SK-N-MC (cell line): ENCODE data around the gene DMTF1.

ENCODE experiments used
- DNase-seq: peaks from one replicate; pipeline ENCODE4 v3.0.0-alpha.2; 2011; ENCODE audit warnings: low read depth, low spot score
- H3K27ac ChIP-seq: fragments of 200-600 bp; sonication (generic); 2 replicates; pipeline ENCODE4 v1.5.1; 2016; ENCODE audit warnings: mixed run types
- H3K36me3 ChIP-seq: fragments of 200-600 bp; sonication (generic); 2 replicates; pipeline ENCODE4 v1.6.1; 2017; ENCODE audit warnings: antibody characterized with exemption, low read length, mixed read lengths; ENCODE audit not compliant: insufficient read depth
- H3K4me3 ChIP-seq: fragments of 200-600 bp; sonication (generic); 2 replicates; pipeline ENCODE4 v1.5.1; 2016
- H3K9ac ChIP-seq: fragments of 200-600 bp; sonication (generic); 2 replicates; pipeline ENCODE4 v1.8.0; 2017; ENCODE audit warnings: mixed run types, mixed read lengths; ENCODE audit not compliant: insufficient read length
- H3K9me3 ChIP-seq: fragments of 200-600 bp; sonication (generic); 2 replicates; pipeline ENCODE4 v1.6.1; 2017; ENCODE audit warnings: low read depth, mild to moderate bottlenecking, antibody characterized with exemption, low read length, moderate library complexity, mixed read lengths
- EZH2 ChIP-seq: fragments of 200-600 bp; sonication (generic); IDR thresholded peaks from one replicate; pipeline ENCODE4 v1.6.1; 2017; ENCODE audit warnings: antibody characterized with exemption
- FOXP2 ChIP-seq: optimal IDR thresholded peaks from 2 replicates; pipeline ENCODE3; 2011; ENCODE audit warnings: mild to moderate bottlenecking, moderate library complexity; ENCODE audit not compliant: insufficient read depth; ENCODE audit errors: extremely low read length, control extremely low read depth
- POLR2AphosphoS5 ChIP-seq: IDR thresholded peaks from 2 replicates; pipeline ENCODE4 v1.6.1; 2012; ENCODE audit warnings: mild to moderate bottlenecking, low read depth, low read length, borderline replicate concordance

DMTF1 gene

DNA sequence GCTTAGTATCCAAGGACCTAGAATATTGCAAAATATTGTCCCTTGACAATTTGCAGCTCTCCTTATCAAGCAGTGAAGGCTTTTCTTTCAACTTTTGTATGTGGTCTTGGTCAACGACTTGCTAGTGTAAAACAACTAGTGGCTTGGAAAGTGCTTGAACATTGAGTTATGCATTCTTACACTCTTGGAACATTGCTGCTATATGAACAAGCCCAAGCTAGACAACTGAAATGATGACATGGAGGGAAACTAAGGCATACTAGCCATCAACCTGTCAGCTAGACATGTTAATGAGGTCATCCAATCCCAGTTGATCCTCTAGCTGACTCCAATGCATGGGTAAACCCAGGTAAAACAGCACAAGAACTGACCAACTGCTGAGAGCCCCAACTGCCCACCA is 12.7 kb upstream of the DMTF1 start:
- no peak overlapping the region for H3K27ac ChIP-seq
- H3K36me3 ChIP-seq = no peaks in the 10 kb centered on the region
- no peak overlapping the region for H3K4me3 ChIP-seq
- no peak overlapping the region for H3K9ac ChIP-seq
- no peaks in the 10 kb centered on the region for H3K9me3 ChIP-seq
- no peak for TF ChIP-seq FOXP2
- no peak for TF ChIP-seq POLR2AphosphoS5
- no peak for TF ChIP-seq EZH2
- no peak for DNase-seq

DNA sequence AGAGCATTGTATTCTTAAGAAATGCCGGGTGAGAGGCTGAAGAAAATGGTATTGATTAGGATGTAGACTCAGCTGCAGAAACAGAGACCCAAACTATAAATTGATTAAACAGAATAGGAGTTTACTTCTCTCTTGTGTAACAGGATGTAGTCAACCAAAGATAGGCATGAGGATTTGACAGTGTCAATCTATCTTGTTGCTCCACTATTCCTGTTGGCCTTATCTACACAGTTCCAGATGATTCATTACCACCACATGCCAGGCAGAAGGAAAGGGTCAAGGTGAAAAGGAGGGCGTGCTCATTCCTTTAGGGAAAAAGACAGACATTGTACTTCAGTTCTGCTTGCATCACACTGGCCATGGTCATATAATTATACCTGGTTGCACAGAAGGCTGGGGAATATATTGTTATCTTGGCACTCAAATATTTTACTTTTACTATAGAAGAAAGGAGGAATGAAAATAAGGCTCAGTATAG is 11.9 kb upstream of the DMTF1 start:
- no peaks in the 10 kb centered on the region for H3K9me3 ChIP-seq
- no peak overlapping the region for H3K9ac ChIP-seq
- no peak overlapping the region for H3K4me3 ChIP-seq
- DNase-seq = no peak
- no peak for TF ChIP-seq EZH2
- no peak for TF ChIP-seq POLR2AphosphoS5
- TF ChIP-seq FOXP2 = no peak
- H3K27ac ChIP-seq = no peak overlapping the region
- H3K36me3 ChIP-seq = no peaks in the 10 kb centered on the region

DNA sequence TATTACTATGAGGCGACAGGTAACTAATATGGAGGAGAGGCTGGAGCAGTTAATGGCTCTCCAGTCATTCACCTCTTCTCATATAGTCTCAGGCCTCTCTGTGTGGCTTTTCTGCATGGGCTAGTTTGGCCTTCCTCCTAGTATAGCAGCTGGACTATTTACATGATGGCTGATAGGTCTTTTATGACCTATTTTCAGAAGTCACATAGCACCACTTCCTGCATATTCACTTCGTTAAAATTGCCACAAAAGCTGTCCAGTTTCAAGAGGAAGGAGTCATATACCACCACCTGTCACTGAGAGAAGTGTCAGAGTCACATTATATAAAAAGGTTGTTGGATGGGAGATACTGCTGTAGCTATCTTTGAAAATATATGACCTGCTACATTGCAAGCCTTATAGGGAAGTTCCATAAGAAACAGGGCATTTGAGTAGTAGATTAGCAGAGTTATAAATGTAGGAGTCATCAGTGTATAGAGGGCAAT is 8.0 kb upstream of the DMTF1 start:
- DNase-seq = no peak

DNA sequence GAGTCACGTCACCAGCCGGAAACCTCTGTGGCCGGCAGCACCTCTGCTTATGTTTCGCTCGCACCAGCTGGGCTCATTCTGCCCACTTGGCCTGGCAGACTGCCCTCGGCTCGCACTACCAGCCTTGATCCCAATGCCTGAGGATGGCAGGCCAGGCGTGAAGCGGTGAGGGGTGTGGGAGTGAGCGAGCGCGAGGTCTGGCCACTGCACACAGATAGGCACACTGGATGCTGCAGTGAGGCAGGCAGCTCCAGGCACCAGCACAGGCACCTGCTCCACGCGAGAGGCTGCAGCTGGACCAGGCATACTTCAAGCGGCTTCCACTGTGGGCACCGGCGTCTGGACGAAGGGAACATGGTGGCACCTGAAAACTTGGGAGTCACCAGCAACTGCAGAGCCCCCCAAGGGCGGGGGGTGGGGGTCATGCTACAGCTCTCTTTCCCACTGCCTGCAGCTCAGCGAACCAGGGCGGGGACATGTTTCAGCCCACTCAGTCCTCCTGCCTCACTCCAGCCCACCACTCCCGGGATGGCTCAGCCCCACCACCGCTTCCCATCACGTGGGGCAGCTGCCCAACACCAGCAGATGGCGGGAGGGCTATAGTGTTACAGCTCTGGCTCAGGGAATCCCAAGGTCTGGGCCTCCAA is 5.4 kb upstream of the DMTF1 start:
- H3K27ac ChIP-seq = no peak overlapping the region
- H3K9me3 ChIP-seq = no peaks in the 10 kb centered on the region
- no peak overlapping the region for H3K9ac ChIP-seq
- TF ChIP-seq POLR2AphosphoS5 (no peak), FOXP2 (no peak), EZH2 (no peak)
- H3K36me3 ChIP-seq = no peaks in the 10 kb centered on the region
- DNase-seq = no peak
- no peak overlapping the region for H3K4me3 ChIP-seq

More for the DNA sequence above, 8.0 kb upstream of the DMTF1 start:
- Histone ChIP-seq H3K27ac (no peak overlapping the region), H3K9me3 (no peaks in the 10 kb centered on the region), H3K9ac (no peak overlapping the region), H3K36me3 (no peaks in the 10 kb centered on the region), H3K4me3 (no peak overlapping the region)
- TF ChIP-seq FOXP2 (no peak), EZH2 (no peak), POLR2AphosphoS5 (no peak)

DNA sequence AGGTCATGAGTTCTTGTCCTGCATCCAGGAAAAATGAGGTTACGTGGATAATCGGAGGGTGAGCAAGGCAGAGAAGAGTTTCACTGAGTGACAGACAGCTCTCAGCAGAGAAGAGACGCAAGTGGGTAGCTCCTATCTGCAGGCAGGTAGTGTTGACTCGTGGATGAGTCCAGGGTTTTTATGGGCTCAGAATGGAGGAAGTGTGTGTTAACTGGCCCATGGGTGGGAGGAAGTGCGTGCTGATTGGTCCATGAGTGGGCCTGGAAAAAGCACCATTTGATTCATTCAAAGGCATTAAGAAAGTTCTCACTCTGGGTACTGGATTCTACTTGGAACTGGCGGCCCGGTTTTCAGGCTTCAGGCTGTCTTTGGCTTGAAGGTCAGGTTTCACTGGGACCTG is 4.8 kb upstream of the DMTF1 start:
- no peak for DNase-seq
- Histone ChIP-seq H3K4me3 (no peak overlapping the region), H3K27ac (no peak overlapping the region), H3K36me3 (no peaks in the 10 kb centered on the region), H3K9ac (no peak overlapping the region), H3K9me3 (no peaks in the 10 kb centered on the region)
- TF ChIP-seq POLR2AphosphoS5 (no peak), EZH2 (no peak), FOXP2 (no peak)

DNA sequence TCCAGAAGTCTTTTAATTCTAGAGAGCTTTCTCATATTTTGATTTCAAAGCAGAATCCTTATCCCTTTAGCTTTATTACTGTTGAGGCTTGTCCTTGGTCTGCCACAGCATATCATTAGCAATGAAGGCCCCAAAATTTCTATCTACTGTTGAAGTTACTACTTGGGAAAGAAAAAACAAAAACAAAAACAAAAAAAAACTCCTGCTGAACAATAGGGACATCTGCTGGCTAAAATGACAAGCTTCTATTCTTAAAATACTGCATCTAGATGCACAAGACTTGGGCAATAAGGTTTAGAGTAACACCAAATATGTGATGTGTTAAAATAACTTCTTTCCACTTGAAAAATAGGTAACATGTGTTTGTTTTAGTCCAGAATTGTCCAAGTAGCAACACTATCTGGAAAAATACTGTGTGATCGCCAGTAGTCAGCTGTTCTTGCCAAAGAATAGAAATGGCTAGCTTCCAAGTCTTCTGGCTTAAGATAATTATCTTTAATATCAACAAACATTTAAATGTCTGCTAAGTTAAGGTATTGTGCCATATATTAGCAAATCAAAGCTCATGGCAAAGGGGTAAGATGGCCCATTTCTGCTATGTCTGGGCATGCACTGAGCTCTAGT is 3.8 kb upstream of the DMTF1 start:
- H3K27ac ChIP-seq = no peak overlapping the region
- DNase-seq = no peak
- H3K9ac ChIP-seq = no peak overlapping the region
- TF ChIP-seq FOXP2 (no peak), EZH2 (no peak), POLR2AphosphoS5 (no peak)
- no peak overlapping the region for H3K4me3 ChIP-seq
- no peaks in the 10 kb centered on the region for H3K9me3 ChIP-seq
- H3K36me3 ChIP-seq = no peaks in the 10 kb centered on the region

DNA sequence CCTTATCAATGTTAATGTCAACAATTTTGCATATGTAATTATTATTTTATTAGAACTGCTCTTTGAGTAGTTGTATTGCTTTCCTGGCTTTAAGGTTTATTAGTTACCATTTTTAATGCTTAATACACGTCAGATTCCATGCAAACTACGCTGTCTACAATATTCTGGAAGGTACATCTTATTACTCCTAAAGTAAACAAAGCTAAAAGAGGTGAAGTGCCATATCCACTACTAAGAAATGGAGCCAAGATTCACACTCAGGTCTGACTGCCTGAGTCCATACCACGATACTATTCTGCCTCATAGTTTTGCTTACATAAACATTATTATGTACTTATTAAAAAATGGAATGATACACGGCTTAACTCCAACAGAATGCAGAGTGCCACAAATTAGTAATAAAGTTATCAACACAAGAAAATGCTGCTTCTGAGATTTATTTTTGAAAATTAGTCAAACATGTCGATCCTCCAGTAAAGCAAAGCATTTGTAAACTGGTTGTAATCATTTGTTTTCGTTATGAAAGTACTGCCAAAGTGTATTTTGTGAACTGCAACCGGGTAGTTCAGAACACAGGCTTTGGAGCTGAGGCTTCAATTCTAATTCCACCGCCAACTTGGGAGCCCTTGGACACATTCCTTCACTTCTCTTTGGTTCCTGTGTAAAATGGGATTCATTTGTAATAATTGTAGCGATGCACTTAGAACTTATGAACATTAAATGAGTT is 1.1 kb upstream of the DMTF1 start:
- no peaks in the 10 kb centered on the region for H3K9me3 ChIP-seq
- peak overlapping the region; percentile 95 for H3K9ac ChIP-seq
- DNase-seq = no peak
- no peak for TF ChIP-seq POLR2AphosphoS5
- no peak for TF ChIP-seq EZH2
- TF ChIP-seq FOXP2 = no peak
- H3K4me3 ChIP-seq = peak overlapping the region; percentile 98
- H3K36me3 ChIP-seq = peaks cover 20% of the 10 kb centered on the region
- no peak overlapping the region for H3K27ac ChIP-seq

DNA sequence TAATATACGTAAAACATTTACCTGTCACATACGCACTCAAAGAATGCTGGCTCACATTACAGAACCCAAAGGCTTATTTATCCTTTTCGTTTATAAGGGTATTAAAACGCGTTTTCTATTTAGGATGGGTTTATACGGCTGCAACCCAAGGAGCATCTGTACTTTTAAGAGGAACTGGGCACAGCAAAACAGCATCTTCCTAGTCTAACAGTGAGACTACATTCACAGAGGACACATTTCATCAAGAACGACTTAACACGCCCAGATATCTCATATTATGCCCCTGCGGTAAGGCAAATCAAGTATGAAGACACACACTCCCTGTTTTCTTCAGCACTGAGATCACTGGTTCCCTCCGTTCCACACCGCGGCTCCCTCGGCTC is 533 bp upstream of the DMTF1 start:
- peaks cover 25% of the 10 kb centered on the region for H3K36me3 ChIP-seq
- TF ChIP-seq EZH2 = no peak
- no peak for TF ChIP-seq POLR2AphosphoS5
- peak overlapping the region; percentile 95 for H3K9ac ChIP-seq
- DNase-seq = no peak
- H3K9me3 ChIP-seq = no peaks in the 10 kb centered on the region
- H3K4me3 ChIP-seq = peak overlapping the region; percentile 98
- peak overlapping the region; percentile 96 for H3K27ac ChIP-seq
